KMS-11 (cell line): ENCODE data around the gene STAMBP.
A peak's percentile ranks its signal among the peaks of the same experiment; 100 is the strongest.
"Not testable (repeated sequence)": the region's sequence is repeated elsewhere in the genome, so short reads cannot be mapped to it uniquely, and the experiment has no call there.

ENCODE experiments used
- H2AFZ ChIP-seq: fragments of 200-600 bp; sonication (generic); 2 replicates; pipeline ENCODE4 v1.6.1; 2016; ENCODE audit warnings: antibody characterized with exemption, mixed run types, low read depth
- H3K27ac ChIP-seq: fragments of 200-600 bp; sonication (generic); 2 replicates; pipeline ENCODE4 v1.6.1; 2016; ENCODE audit warnings: mild to moderate bottlenecking, mixed run types
- H3K27me3 ChIP-seq: fragments of 200-600 bp; sonication (generic); 2 replicates; pipeline ENCODE4 v1.6.1; 2017; ENCODE audit warnings: mild to moderate bottlenecking, low read depth, mixed run types, moderate library complexity; ENCODE audit not compliant: insufficient read depth
- H3K36me3 ChIP-seq: fragments of 200-600 bp; sonication (generic); 2 replicates; pipeline ENCODE4 v1.6.1; 2017; ENCODE audit warnings: mild to moderate bottlenecking, mixed run types; ENCODE audit not compliant: insufficient read depth
- H3K4me1 ChIP-seq: fragments of 200-600 bp; sonication (generic); 2 replicates; pipeline ENCODE4 v1.6.1; 2016; ENCODE audit warnings: mild to moderate bottlenecking, low read depth, mixed run types; ENCODE audit not compliant: poor library complexity, severe bottlenecking
- H3K4me2 ChIP-seq: fragments of 200-600 bp; sonication (generic); 2 replicates; pipeline ENCODE4 v1.7.0; 2016; ENCODE audit warnings: mild to moderate bottlenecking, mixed run types
- H3K4me3 ChIP-seq: fragments of 200-600 bp; sonication (generic); IDR thresholded peaks from 2 replicates; pipeline ENCODE4 v1.6.1; 2017; ENCODE audit warnings: low read depth, low read length, mixed read lengths; ENCODE audit not compliant: insufficient read depth
- H3K79me2 ChIP-seq: fragments of 200-600 bp; sonication (generic); 2 replicates; pipeline ENCODE4 v1.6.1; 2016; ENCODE audit warnings: low read depth, mixed run types; ENCODE audit not compliant: insufficient read depth
- H3K9ac ChIP-seq: fragments of 200-600 bp; sonication (generic); 2 replicates; pipeline ENCODE4 v1.6.1; 2016; ENCODE audit warnings: mild to moderate bottlenecking, mixed run types
- H4K20me1 ChIP-seq: fragments of 200-600 bp; sonication (generic); 2 replicates; pipeline ENCODE4 v1.6.1; 2016; ENCODE audit warnings: mild to moderate bottlenecking, mixed run types; ENCODE audit not compliant: insufficient read depth
- TF ChIP-seq, protein P1 (sequence below): fragments of 200-600 bp; sonication (generic); conservative IDR thresholded peaks from 2 replicates; pipeline ENCODE4 v1.6.1; 2017; ENCODE audit warnings: low read depth, mild to moderate bottlenecking, antibody characterized with exemption, low read length, moderate library complexity, mixed read lengths

The STAMBP gene

DNA sequence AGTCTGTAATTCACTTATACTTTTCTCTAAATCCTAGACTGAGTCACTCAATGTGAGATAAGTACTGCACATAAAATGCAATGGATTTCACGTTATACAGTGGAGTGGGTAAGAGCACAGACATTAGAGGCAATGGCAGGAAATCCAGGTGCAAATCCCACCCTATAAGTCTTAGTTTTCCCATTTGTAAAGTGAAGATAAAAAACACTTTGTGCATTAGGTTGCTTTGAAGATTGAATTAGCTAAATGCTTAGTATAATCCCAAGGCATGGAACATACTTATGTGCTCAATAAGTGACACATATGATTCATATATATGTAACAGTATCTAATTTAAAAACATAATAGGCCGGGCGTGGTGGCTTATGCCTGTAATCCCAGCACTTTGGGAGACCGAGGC is 74.6 kb downstream of the STAMBP start:
- Histone ChIP-seq H3K9ac (no peak overlapping the region), H3K27me3 (peaks cover 3% of the 10 kb centered on the region; the same call in 1 of the 2 replicates), H3K4me1 (no peaks in the 10 kb centered on the region), H3K4me2 (no peak overlapping the region), H3K36me3 (no peaks in the 10 kb centered on the region), H3K4me3 (no peak overlapping the region), H2AFZ (no peak overlapping the region), H3K27ac (no peak overlapping the region), H3K79me2 (no peaks in the 10 kb centered on the region), H4K20me1 (no peaks in the 10 kb centered on the region)
- TF ChIP-seq, protein P1, sequence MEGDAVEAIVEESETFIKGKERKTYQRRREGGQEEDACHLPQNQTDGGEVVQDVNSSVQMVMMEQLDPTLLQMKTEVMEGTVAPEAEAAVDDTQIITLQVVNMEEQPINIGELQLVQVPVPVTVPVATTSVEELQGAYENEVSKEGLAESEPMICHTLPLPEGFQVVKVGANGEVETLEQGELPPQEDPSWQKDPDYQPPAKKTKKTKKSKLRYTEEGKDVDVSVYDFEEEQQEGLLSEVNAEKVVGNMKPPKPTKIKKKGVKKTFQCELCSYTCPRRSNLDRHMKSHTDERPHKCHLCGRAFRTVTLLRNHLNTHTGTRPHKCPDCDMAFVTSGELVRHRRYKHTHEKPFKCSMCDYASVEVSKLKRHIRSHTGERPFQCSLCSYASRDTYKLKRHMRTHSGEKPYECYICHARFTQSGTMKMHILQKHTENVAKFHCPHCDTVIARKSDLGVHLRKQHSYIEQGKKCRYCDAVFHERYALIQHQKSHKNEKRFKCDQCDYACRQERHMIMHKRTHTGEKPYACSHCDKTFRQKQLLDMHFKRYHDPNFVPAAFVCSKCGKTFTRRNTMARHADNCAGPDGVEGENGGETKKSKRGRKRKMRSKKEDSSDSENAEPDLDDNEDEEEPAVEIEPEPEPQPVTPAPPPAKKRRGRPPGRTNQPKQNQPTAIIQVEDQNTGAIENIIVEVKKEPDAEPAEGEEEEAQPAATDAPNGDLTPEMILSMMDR, result no peak

DNA sequence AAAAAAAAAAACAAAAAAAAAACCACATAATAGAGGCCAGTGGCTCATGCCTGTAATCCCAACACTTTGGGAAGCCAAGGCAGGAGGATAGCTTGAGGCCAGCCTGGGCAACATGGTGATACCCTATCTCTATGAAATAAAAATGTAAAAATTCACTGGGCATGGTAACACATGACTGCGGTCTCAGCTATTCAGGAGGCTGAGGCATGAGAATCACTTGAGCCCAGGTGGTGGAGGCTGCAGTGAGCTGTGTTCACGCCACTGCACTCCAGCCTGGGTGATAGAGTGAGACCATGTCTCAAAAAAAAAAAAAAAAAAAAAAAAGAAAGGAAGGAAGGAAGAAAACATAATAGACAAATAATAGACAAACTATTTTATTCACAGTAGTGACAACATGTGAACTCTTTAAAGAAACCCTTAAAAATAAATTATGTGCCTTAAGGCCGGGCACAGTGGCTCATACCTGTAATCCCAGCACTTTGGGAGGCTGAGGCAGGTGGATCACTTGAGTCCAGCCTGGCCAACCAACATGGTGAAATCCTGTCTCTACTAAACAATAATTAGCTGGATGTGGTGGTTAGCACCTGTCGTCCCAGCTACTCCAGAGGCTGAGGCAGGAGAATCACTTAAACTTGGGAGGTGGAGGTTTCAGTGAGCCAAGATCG is 75.3 kb downstream of the STAMBP start:
- not testable (repeated sequence) for H2AFZ ChIP-seq, H3K4me1 ChIP-seq, H4K20me1 ChIP-seq, H3K27ac ChIP-seq, H3K79me2 ChIP-seq, H3K9ac ChIP-seq, H3K4me2 ChIP-seq, H3K4me3 ChIP-seq, H3K36me3 ChIP-seq, H3K27me3 ChIP-seq

DNA sequence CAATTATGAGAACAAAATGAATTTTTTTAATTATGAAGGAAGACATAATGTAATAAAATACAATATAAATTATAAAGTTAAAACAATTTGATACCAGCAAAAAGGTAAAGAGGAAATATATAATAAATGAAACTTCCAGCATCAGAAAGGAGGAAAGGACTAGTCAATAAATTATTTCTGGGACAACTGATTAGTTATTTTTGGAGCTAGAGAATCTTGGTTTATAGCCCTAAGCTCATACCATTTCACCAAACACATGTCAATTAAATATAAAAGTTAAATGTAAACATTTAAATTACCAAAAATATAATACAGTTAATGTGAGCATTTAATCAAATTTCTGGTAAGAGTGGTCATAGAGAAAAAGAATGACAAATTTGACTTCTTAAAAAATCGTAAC is 76.2 kb downstream of the STAMBP start:
- H2AFZ ChIP-seq, result no peak overlapping the region
- no peaks in the 10 kb centered on the region for H3K79me2 ChIP-seq
- H4K20me1 ChIP-seq, result no peaks in the 10 kb centered on the region
- no peak overlapping the region for H3K9ac ChIP-seq
- no peaks in the 10 kb centered on the region for H3K36me3 ChIP-seq
- H3K4me3 ChIP-seq, result no peak overlapping the region
- TF ChIP-seq, protein P1, result no peak
- H3K27ac ChIP-seq, result no peak overlapping the region
- no peak overlapping the region for H3K4me2 ChIP-seq
- H3K27me3 ChIP-seq, result no peaks in the 10 kb centered on the region
- H3K4me1 ChIP-seq, result no peaks in the 10 kb centered on the region

DNA sequence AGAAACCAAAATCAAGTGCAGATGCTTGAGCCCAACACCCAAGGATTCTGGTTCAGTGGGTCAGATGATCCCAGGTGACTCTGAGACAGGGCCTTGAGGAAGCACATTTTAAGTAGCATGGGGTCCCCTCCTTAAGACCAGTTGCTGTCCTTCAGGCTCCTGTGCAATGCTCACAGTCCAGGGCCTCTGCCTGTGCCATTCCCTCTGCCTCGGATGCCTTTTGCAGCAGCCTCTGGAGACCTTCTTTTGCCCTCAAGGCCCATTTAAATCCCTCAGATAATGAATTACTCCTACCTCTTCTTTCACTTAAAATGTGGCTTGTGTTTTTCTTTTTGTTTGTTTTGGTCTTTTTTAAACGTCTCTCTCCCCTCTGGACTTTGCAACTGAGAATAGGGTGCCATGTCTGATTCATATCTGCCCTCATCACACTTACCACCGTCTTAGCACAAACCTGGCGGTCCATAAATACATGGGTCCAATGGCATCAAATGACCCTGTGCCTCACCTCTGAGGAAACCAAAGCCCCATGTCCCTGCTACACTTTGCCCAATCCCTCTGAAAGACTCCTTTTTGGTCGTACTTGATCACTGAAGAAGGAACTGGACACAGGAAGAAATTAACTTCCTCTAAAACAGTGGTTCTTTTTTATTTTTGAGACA is 78.2 kb downstream of the STAMBP start:
- no peak overlapping the region for H2AFZ ChIP-seq
- H3K79me2 ChIP-seq, result no peaks in the 10 kb centered on the region
- H3K27ac ChIP-seq, result no peak overlapping the region
- no peaks in the 10 kb centered on the region for H3K36me3 ChIP-seq
- H3K4me3 ChIP-seq, result no peak overlapping the region
- H3K27me3 ChIP-seq, result no peaks in the 10 kb centered on the region
- no peaks in the 10 kb centered on the region for H4K20me1 ChIP-seq
- H3K9ac ChIP-seq, result no peak overlapping the region
- no peaks in the 10 kb centered on the region for H3K4me1 ChIP-seq
- no peak overlapping the region for H3K4me2 ChIP-seq
- TF ChIP-seq, protein P1, result no peak

DNA sequence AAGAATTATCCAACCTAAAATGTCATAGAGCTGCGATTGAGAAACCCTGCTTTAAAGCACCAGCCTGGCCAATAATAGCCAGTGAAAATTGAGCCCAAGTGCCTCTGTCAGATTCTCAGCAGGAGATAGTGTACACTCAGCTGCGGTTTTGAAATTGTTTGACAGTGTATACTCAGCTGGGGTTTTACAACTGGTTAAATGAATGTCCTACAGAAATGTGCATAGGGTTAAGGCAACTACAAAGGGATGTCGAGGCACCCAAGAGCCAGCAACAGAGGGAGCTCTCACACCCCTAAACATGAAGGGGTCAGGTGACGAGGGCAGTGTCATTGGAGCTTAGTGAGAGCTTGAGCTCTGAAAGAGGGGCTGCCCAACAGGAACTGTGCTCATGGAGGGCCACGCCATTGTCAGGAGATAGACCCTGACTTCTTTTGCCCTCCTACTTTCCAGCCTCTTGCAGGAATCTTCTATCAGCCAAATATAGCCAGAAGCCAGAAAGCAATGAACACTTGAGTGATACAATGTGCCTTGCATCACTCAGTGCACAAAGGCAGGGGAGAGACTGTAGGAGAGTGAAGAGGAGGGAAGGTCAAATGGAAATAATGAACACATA is 79.2 kb downstream of the STAMBP start:
- peak overlapping the region; percentile 23; the same call in 1 of the 2 replicates for H2AFZ ChIP-seq

More for the DNA sequence above, 79.2 kb downstream of the STAMBP start:
- Histone ChIP-seq H3K36me3 (no peaks in the 10 kb centered on the region), H3K4me1 (no peaks in the 10 kb centered on the region), H3K27me3 (no peaks in the 10 kb centered on the region), H3K79me2 (no peaks in the 10 kb centered on the region), H3K4me3 (no peak overlapping the region), H3K4me2 (no peak overlapping the region), H3K27ac (no peak overlapping the region), H4K20me1 (no peaks in the 10 kb centered on the region), H3K9ac (no peak overlapping the region)
- TF ChIP-seq, protein P1, result peak; percentile 26; the same call in 1 of the 2 replicates
